Adrenal gland (tissue), 12 donors: ENCODE measurements around the gene CARS1. TPM values are rescaled to one million over a fixed set of nuclear protein-coding genes. Genes with fewer than 3 reads are reported as not detected.

Experiments
- DNase-seq, 7 donors: peaks; one replicate each; pipeline ENCODE4 v3.0.0-alpha.2; 2019 to 2020
- H3K27ac ChIP-seq, 5 donors: fragments of 200-600 bp; sonication (generic) in 4 of 5; 1 replicate in 3 of 5; 2 replicates in 2 of 5; pipeline versions ENCODE4 v1.5.1 to v1.8.0; 2016 to 2020; ENCODE audit warnings: mild to moderate bottlenecking in 1 of 5
- H3K27me3 ChIP-seq: fragments of 200-600 bp; 2 replicates; pipeline ENCODE4 v1.8.0; 2021
- H3K36me3 ChIP-seq, 2 donors: fragments of 200-600 bp; replicated peaks in 1 of 2; 1 replicate in 1 of 2; 2 replicates in 1 of 2; pipeline versions ENCODE4 v1.5.1 to v1.8.0; 2018 to 2022
- H3K4me1 ChIP-seq, 2 donors: fragments of 200-600 bp; replicated peaks in 1 of 2; 1 replicate in 1 of 2; 2 replicates in 1 of 2; pipeline versions ENCODE4 v1.5.1 to v1.8.0; 2018 to 2021
- H3K4me3 ChIP-seq, 4 donors: fragments of 200-600 bp; sonication (generic) in 3 of 4; one replicate each; pipeline ENCODE4 v1.5.1; 2016 to 2018
- H3K9me3 ChIP-seq, 3 donors: fragments of 200-600 bp; sonication (generic) in 1 of 3; replicated peaks in 1 of 3; 1 replicate in 2 of 3; 2 replicates in 1 of 3; pipeline versions ENCODE4 v1.5.1 to v1.8.0; 2016 to 2021
- CTCF ChIP-seq, 6 experiments: fragments of 450-650 bp in 4 of 6; fragments of 200-600 bp in 2 of 6; sonication (generic) in 1 of 6; IDR thresholded peaks; 1 replicate in 5 of 6; 2 replicates in 1 of 6; pipeline versions ENCODE4 v1.5.1 to v1.8.0; 2016 to 2021; ENCODE audit warnings: antibody characterized with exemption in 6 of 6, mild to moderate bottlenecking in 2 of 6, moderate library complexity in 1 of 6
- POLR2A ChIP-seq, 2 donors: fragments of 450-650 bp; IDR thresholded peaks; one replicate each; pipeline ENCODE4 v1.6.1; 2017; ENCODE audit warnings: antibody characterized with exemption in 2 of 2, mild to moderate bottlenecking in 2 of 2, moderate library complexity in 1 of 2
- WGBS, 4 donors: extraction: QIAGEN DNeasy Blood & Tissue Kit in 2 of 4; methylation state at CpG; one replicate each; pipeline versions ENCODE4 v1.1.5 to v1.1.7; 2013 to 2017; 5-methylcytosine and 5-hydroxymethylcytosine counted together
- intact Hi-C, 2 donors: fragments of 100-400 bp; cut with DNase I; formaldehyde crosslinking; loops; one replicate each; pipeline versions ENCODE4 v1.14.1 to v1.15.0; 2022 to 2023
- polyA plus RNA-seq, 3 donors: library from polyadenylated mRNA; stranded (reverse); fragments of 200-250 nt in 2 of 3; fragments of 350-450 nt in 1 of 3; fragmentation: Illumina TruSeq in 1 of 3; extraction: RNeasy Lipid Tissue Mini Kit (QIAGEN cat#74804) in 1 of 3; gene quantifications; one replicate each; pipeline ENCODE4 v1.2.3, GENCODE V29; 2013 to 2014
- total RNA-seq, 9 donors: library from RNA; depleted of rRNA in 4 of 9; stranded (reverse); fragments of >200 nt in 4 of 9; fragments of 120-200 nt in 1 of 9; fragmentation: NEBNext Ultra II Directional in 1 of 9; extraction: Animal tissue kit (Norgen Biotek cat#: 25700) in 1 of 9; gene quantifications; one replicate each; pipeline versions ENCODE4 v1.1.0 to v1.2.4, GENCODE V29; 2013 to 2023
- donor health status: healthy with polysubstance abuse.
- donor health status: Bipolar disorder and iron deficiency.
- donor health status: DM: yes; HTN: yes; CAD: no.
- donor health status: DM: no; HTN: no; CAD: no.
- donor health status: DM: no; HTN: no; CAD: no.
- donor health status: DM: yes; HTN: yes; CAD: no.

The CARS1 gene
- total and polyA plus RNA-seq, 12 donors, result 17.2 to 46.7 (median 31.5) TPM

DNA sequence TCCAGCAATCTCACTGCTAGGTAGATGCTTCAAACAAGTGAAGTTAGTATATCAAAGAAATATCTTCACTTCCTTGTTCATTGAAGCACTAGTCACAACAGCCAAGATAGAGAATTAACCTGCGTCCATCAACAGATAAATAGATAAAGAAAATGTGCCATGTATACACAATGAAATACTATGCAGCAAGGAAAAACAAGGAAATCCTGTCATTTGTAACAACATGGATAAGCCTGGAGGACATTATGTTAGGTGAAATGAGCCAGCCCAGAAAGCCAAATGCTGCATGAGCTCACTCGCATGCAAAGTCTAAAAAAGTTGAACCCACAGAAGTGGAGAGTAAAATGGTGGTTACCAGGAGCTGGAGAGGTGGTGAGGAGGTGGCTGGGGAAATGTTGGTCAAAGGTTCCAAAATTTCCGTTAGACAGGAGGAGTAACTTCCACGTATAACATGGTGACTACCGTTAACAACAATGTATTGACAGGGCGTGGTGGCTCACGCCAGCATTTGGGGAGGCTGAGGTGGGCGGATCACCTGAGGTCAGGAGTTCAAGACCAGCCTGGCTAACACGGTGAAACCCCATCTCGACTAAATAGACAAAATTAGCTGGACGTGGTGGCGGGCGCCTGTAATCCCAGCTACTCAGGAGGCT is 23.6 kb upstream of the CARS1 start:
- H3K9me3 ChIP-seq, result no peaks in the 10 kb centered on the region
- WGBS, 4 donors, result 80 to 88% (median 82%) methylated on average over 13 of the region's 13 CpGs

GRCh38 chr11:3080104-3080503 is 22.9 kb upstream of the CARS1 start:
- H3K27me3 ChIP-seq, result no peaks in the 10 kb centered on the region
- WGBS, 4 donors, result 80 to 94% (median 91%) methylated on average over 1 of the region's 1 CpG
- no peak overlapping the region for H3K27ac ChIP-seq
- no peak overlapping the region for H3K4me3 ChIP-seq
- no peaks in the 10 kb centered on the region for H3K9me3 ChIP-seq
- TF ChIP-seq CTCF (IDR thresholded peaks at IDR 0.05) (no peak), POLR2A (IDR thresholded peaks at IDR 0.05) (no peak)
- no peaks in the 10 kb centered on the region for H3K36me3 ChIP-seq
- intact Hi-C loops, result no loop called here
- DNase-seq, result no peak
- no peaks in the 10 kb centered on the region for H3K4me1 ChIP-seq

More for the DNA sequence above, 23.6 kb upstream of the CARS1 start:
- Histone ChIP-seq H3K4me1 (no peaks in the 10 kb centered on the region), H3K36me3 (no peaks in the 10 kb centered on the region), H3K27ac (no peak overlapping the region), H3K4me3 (no peak overlapping the region), H3K27me3 (no peaks in the 10 kb centered on the region)
- intact Hi-C loops, result no loop called here
- DNase-seq, result no peak
- TF ChIP-seq POLR2A (IDR thresholded peaks at IDR 0.05), result no peak

GRCh38 chr11:3077846-3078440 is 20.7 kb upstream of the CARS1 start:
- Histone ChIP-seq H3K4me3 (no peak overlapping the region), H3K9me3 (no peaks in the 10 kb centered on the region), H3K27ac (no peak overlapping the region), H3K4me1 (no peaks in the 10 kb centered on the region), H3K27me3 (no peaks in the 10 kb centered on the region), H3K36me3 (no peaks in the 10 kb centered on the region)
- TF ChIP-seq CTCF (IDR thresholded peaks at IDR 0.05) (no peak), POLR2A (IDR thresholded peaks at IDR 0.05) (no peak)
- DNase-seq, result no peak
- 76 to 86% (median 81%) methylated on average over 16 of the region's 16 CpGs for WGBS, 4 donors
- intact Hi-C loops, result no loop called here

DNA sequence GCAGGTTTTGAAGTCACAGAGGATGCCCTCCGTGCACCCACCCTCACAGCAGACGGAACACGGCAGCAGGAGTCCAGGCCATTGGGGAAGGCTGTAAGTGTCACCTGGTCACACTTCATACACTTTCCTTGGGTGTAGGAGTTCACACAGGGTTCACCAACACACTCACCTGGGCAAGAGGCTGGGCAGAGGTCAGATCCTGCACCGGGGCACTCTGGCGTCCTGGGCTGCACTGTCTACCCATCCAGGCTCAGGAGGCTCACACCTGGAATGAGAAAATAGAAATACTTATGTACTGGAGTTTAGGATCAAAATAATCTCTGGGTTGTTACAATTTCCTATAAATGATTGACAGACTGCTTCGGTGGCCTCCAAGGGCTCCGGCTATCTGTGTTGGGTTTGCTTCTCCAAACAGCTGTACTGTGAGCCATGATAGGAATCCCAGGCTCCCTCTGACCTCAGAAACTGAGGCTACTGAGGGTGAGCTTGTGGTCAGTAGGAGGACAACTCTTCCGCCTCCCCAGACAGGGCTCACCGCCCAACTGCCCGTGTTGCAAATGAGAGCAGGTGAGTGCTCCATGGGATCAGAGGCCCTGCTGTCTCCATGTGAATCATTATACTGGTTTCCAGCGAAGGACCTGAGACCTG is 20.1 kb upstream of the CARS1 start:
- Histone ChIP-seq H3K27ac (no peak overlapping the region), H3K4me1 (no peaks in the 10 kb centered on the region), H3K36me3 (no peaks in the 10 kb centered on the region), H3K9me3 (no peaks in the 10 kb centered on the region), H3K4me3 (no peak overlapping the region), H3K27me3 (no peaks in the 10 kb centered on the region)
- WGBS, 4 donors, result 81 to 93% (median 89%) methylated on average over 8 to 11 of the region's 11 CpGs
- no peak for DNase-seq
- TF ChIP-seq CTCF (IDR thresholded peaks at IDR 0.05), result no peak
- TF ChIP-seq POLR2A (IDR thresholded peaks at IDR 0.05), result no peak
- intact Hi-C loops, result no loop called here
